Measurements from ENCODE around the gene COA3.

Gene COA3

DNA sequence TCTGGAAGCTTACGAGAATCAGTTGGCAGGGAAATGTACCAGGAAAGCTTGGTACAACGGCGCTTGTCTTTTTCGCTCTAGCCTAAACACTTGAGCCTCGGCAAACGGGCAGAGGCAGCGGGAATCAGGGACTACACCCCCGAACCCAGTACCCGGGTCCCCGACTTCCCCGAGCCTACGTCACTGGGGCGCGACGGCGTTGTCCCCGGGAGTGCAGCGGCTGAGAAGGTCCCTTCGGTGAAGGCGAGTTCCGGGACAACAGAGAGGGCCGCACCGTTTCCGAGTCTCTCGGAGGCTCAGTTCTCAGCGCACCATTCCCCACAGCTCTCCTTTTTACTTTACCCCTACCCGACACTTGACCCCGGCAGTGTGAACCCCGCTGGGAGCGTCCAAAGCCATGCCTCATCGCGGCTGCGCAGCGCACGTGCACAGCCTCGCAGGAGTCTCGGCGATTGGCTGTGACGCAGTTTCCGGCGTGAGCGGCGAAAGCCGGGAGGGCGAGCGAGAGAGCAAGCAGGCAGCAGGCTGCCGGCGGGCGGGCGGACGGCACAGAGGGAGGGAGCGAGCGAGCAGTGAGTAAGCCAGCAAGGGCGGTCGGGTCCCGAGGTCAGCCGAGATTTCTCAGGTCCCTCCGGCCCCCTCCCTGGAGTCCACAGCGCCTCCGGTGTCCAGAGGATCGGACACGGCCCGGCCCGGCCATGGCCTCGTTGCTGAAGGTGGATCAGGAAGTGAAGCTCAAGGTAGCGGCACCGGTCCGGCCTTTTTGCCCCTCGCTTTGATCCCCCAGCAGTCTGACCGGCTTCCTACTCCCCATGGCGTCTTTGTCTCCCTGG is 34.6 kb upstream of the COA3 start, which contains the start of gene PSME3:
PSME3 (plus strand) TSS at position 464 of the 833 bp plus-strand sequence; CDS start at position 699, 235 bp downstream.
- peak within 1 kb of the TSS; percentile 81 for H3K4me3 ChIP-seq (ENCODE audit: control insufficient read depth, low read depth, low read length)
- peak; percentile 87 for DNase-seq (ENCODE audit: low read depth)
- TF ChIP-seq, protein P1, sequence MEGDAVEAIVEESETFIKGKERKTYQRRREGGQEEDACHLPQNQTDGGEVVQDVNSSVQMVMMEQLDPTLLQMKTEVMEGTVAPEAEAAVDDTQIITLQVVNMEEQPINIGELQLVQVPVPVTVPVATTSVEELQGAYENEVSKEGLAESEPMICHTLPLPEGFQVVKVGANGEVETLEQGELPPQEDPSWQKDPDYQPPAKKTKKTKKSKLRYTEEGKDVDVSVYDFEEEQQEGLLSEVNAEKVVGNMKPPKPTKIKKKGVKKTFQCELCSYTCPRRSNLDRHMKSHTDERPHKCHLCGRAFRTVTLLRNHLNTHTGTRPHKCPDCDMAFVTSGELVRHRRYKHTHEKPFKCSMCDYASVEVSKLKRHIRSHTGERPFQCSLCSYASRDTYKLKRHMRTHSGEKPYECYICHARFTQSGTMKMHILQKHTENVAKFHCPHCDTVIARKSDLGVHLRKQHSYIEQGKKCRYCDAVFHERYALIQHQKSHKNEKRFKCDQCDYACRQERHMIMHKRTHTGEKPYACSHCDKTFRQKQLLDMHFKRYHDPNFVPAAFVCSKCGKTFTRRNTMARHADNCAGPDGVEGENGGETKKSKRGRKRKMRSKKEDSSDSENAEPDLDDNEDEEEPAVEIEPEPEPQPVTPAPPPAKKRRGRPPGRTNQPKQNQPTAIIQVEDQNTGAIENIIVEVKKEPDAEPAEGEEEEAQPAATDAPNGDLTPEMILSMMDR (conservative IDR thresholded peaks at IDR 0.05; ENCODE audit: control insufficient read depth, insufficient read depth, low read depth, low read length), result no peak

GRCh38 chr17:42832213-42832933 is 33.9 kb upstream of the COA3 start:
- TF ChIP-seq, protein P1 (conservative IDR thresholded peaks at IDR 0.05; ENCODE audit: control insufficient read depth, insufficient read depth, low read depth, low read length), result no peak
- H3K4me3 ChIP-seq (ENCODE audit: control insufficient read depth, low read depth, low read length), result peak overlapping the region; percentile 81
- no peak for DNase-seq (ENCODE audit: low read depth)

- H3K4me3 ChIP-seq (ENCODE audit: control insufficient read depth, low read depth, low read length), result no peak overlapping the region
- no peak for DNase-seq (ENCODE audit: low read depth)
- TF ChIP-seq, protein P1 (conservative IDR thresholded peaks at IDR 0.05; ENCODE audit: control insufficient read depth, insufficient read depth, low read depth, low read length), result no peak
These were observed 32.5 kb upstream of the COA3 start for GRCh38 chr17:42830971-42831370.

- TF ChIP-seq, protein P1 (conservative IDR thresholded peaks at IDR 0.05; ENCODE audit: control insufficient read depth, insufficient read depth, low read depth, low read length), result no peak
- no peak overlapping the region for H3K4me3 ChIP-seq (ENCODE audit: control insufficient read depth, low read depth, low read length)
These were observed 29.0 kb upstream of the COA3 start for GRCh38 chr17:42827472-42827871.

DNA sequence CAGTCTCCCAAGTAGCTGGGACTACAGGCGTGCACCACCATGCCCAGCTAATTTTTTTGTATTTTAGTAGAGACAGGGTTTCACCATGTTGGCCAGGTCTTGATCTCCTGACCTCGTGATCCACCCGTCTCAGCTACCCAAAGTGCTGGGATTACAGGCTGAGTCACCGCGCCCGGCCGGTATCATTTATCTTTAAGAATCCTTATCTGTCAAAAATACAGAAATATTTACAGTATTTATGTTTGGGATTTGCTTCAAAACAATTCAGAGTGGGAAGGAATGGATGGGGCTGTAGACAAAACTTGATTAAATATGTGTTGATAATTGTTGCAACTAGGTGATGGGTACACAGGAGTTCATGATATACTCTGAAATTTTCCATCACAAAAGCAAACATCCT is 22.7 kb upstream of the COA3 start:
- DNase-seq (ENCODE audit: low read depth), result no peak
- H3K4me3 ChIP-seq (ENCODE audit: control insufficient read depth, low read depth, low read length), result no peak overlapping the region
- TF ChIP-seq, protein P1 (conservative IDR thresholded peaks at IDR 0.05; ENCODE audit: control insufficient read depth, insufficient read depth, low read depth, low read length), result no peak

More at GRCh38 chr17:42827472-42827871, 29.0 kb upstream of the COA3 start:
- DNase-seq (ENCODE audit: low read depth), result no peak

DNA sequence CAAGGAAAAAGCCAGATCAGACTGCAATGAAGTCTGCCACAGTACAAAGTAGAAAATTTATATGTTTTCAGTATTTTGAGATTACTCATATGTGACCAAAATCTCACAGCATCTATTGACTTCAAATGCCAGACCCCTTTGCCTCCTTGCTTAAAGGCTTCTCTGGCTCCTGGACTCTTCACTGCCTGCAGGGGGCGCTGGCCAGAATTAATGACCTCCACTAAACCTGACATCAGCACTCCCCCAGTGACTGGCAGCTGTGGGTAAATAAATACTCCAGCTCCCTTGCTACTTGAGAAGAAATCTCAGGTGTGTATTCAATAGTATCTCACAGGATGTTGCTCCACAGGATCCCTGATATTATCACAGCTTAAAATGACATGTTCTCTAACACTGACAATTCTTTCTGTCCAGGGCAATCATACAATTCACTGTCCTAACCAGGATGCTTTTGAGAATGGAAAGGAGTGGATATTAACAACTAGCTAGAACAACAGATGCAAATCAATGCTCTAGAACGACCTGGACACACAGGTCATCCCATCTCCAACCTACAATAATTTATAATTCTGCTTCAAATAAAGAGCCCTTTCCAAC is 21.5 kb upstream of the COA3 start:
- TF ChIP-seq, protein P1 (conservative IDR thresholded peaks at IDR 0.05; ENCODE audit: control insufficient read depth, insufficient read depth, low read depth, low read length), result peak; percentile 82
- DNase-seq (ENCODE audit: low read depth), result peak; percentile 63
- no peak overlapping the region for H3K4me3 ChIP-seq (ENCODE audit: control insufficient read depth, low read depth, low read length)
